MM.1S (cell line): Measurements from ENCODE around the gene TCF25.

Source experiments
- EZH2 ChIP-seq: fragments of 300-600 bp; sonication (generic); optimal IDR thresholded peaks from 2 replicates; pipeline ENCODE3; 2017; ENCODE audit warnings: low read depth, mild to moderate bottlenecking, antibody characterized with exemption, low read length, mixed read lengths
- EZH2phosphoT487 ChIP-seq: fragments of 300-600 bp; sonication (generic); IDR thresholded peaks from 2 replicates; pipeline ENCODE4 v1.6.1; 2018; ENCODE audit warnings: antibody characterized with exemption, low read length
- TF ChIP-seq, protein P1 (sequence below): fragments of 300-600 bp; sonication (generic); IDR thresholded peaks from 2 replicates; pipeline ENCODE4 v1.5.1; 2016; ENCODE audit warnings: antibody characterized with exemption, low read length, mixed read lengths

DNA sequence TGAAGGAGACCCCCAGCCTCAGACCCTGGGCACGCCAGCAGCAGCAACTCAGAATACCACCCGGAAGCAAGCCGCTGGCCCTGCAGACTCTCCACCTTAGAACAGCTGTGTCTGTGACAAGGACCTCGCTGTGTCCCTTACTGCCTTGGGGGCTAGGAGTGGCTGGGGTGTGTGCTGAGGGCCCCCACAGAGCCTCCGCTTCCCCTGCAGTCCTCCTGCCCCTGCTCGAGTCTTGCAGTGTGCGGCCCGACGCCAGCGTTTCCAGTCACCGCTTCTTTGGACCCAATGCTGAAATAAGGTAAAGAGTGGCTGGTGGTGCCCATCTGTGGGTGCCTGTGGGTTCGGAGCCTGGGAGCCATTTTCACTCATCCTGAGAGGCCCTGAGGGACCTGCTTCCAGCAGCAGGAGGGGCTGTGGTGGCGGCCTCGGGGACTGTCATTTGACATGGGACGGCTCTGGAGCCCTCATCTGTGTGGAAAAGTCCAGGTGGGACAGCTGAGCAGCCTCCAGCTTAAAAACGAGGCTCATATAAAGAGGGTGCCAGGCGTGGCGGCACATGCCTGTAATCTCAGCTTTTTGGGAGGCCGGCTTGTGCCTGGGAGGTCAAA, 30.6 kb downstream of the TCF25 start:
- TF ChIP-seq, protein P1, sequence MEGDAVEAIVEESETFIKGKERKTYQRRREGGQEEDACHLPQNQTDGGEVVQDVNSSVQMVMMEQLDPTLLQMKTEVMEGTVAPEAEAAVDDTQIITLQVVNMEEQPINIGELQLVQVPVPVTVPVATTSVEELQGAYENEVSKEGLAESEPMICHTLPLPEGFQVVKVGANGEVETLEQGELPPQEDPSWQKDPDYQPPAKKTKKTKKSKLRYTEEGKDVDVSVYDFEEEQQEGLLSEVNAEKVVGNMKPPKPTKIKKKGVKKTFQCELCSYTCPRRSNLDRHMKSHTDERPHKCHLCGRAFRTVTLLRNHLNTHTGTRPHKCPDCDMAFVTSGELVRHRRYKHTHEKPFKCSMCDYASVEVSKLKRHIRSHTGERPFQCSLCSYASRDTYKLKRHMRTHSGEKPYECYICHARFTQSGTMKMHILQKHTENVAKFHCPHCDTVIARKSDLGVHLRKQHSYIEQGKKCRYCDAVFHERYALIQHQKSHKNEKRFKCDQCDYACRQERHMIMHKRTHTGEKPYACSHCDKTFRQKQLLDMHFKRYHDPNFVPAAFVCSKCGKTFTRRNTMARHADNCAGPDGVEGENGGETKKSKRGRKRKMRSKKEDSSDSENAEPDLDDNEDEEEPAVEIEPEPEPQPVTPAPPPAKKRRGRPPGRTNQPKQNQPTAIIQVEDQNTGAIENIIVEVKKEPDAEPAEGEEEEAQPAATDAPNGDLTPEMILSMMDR = no peak
- TF ChIP-seq EZH2phosphoT487 (no peak), EZH2 (no peak)
